Spleen (tissue), 11 donors: Measurements from ENCODE around the gene TECTA. TPM values are rescaled to one million over a fixed set of nuclear protein-coding genes. Genes with fewer than 3 reads are reported as not detected.

Experiments used
- DNase-seq: peaks from one replicate; pipeline ENCODE4 v3.0.0-alpha.2; 2020
- H3K27ac ChIP-seq, 8 donors: fragments of 200-600 bp; sonication (generic) in 7 of 8; 1 replicate in 4 of 8; 2 replicates in 4 of 8; pipeline versions ENCODE4 v1.5.0 to v1.8.0; 2016 to 2021; ENCODE audit warnings: inconsistent platforms in 4 of 8, mild to moderate bottlenecking in 4 of 8, moderate library complexity in 1 of 8
- H3K27me3 ChIP-seq, 7 donors: fragments of 200-600 bp; sonication (generic) in 6 of 7; replicated peaks in 1 of 7; 1 replicate in 4 of 7; 2 replicates in 3 of 7; pipeline versions ENCODE4 v1.5.0 to v1.8.0; 2016 to 2021; ENCODE audit warnings: inconsistent platforms in 3 of 7, mild to moderate bottlenecking in 1 of 7
- H3K36me3 ChIP-seq, 6 donors: fragments of 200-600 bp; sonication (generic) in 5 of 6; 1 replicate in 4 of 6; 2 replicates in 2 of 6; pipeline versions ENCODE4 v1.5.0 to v1.8.0; 2016 to 2021; ENCODE audit warnings: inconsistent platforms in 2 of 6
- H3K4me1 ChIP-seq, 6 donors: fragments of 200-600 bp; sonication (generic) in 5 of 6; 1 replicate in 3 of 6; 2 replicates in 3 of 6; pipeline versions ENCODE4 v1.5.0 to v1.8.0; 2016 to 2021; ENCODE audit warnings: inconsistent platforms in 3 of 6
- H3K4me3 ChIP-seq, 8 donors: fragments of 200-600 bp; sonication (generic) in 7 of 8; 1 replicate in 4 of 8; 2 replicates in 4 of 8; pipeline versions ENCODE4 v1.5.0 to v1.8.0; 2016 to 2021; ENCODE audit warnings: inconsistent platforms in 4 of 8, mild to moderate bottlenecking in 4 of 8, moderate library complexity in 2 of 8
- H3K9me3 ChIP-seq, 8 donors: fragments of 200-600 bp; sonication (generic) in 7 of 8; 1 replicate in 4 of 8; 2 replicates in 4 of 8; pipeline versions ENCODE4 v1.5.0 to v1.8.0; 2016 to 2021; ENCODE audit warnings: inconsistent platforms in 4 of 8
- CTCF ChIP-seq, 11 experiments: fragments of 200-600 bp in 7 of 11; fragments of 450-650 bp in 4 of 11; sonication (generic) in 4 of 11; IDR thresholded peaks in 8 of 11; conservative IDR thresholded peaks in 3 of 11; 1 replicate in 7 of 11; 2 replicates in 4 of 11; pipeline versions ENCODE4 v1.4.0 to v1.8.0; 2016 to 2021; ENCODE audit warnings: antibody characterized with exemption in 11 of 11, inconsistent platforms in 4 of 11, mild to moderate bottlenecking in 1 of 11
- POLR2A ChIP-seq, 3 donors: fragments of 450-650 bp; IDR thresholded peaks; one replicate each; pipeline ENCODE4 v1.5.1; 2017; ENCODE audit warnings: antibody characterized with exemption in 3 of 3, mild to moderate bottlenecking in 1 of 3
- POLR2AphosphoS5 ChIP-seq, 3 donors: sonication (generic); formaldehyde crosslinking; IDR thresholded peaks; one replicate each; pipeline ENCODE4 v1.5.1; 2017; ENCODE audit warnings: antibody characterized with exemption in 3 of 3
- WGBS, 5 donors: extraction: QIAGEN DNeasy Blood & Tissue Kit in 3 of 5; methylation state at CpG; one replicate each; pipeline versions ENCODE4 v1.1.5 to v1.1.7; 2013 to 2018; 5-methylcytosine and 5-hydroxymethylcytosine counted together
- intact Hi-C: fragments of 100-400 bp; cut with DNase I; formaldehyde crosslinking; loops from one replicate; pipeline ENCODE4 v1.15.0; 2023; ENCODE audit warnings: low total_unique reads
- polyA plus RNA-seq, 3 donors: library from polyadenylated mRNA; stranded (reverse); fragments of 200-250 nt; gene quantifications; one replicate each; pipeline ENCODE4 v1.2.1, GENCODE V29; 2013
- total RNA-seq, 7 donors: library from RNA; depleted of rRNA in 3 of 7; stranded (reverse); fragments of >200 nt in 3 of 7; fragmentation: NEBNext Ultra II Directional in 4 of 7; extraction: Animal tissue kit (Norgen Biotek cat#: 25700) in 4 of 7; gene quantifications; one replicate each; pipeline versions ENCODE4 v1.1.0 to v1.2.1, GENCODE V29; 2016 to 2021
- donor health status: healthy with polysubstance abuse.
- donor health status: DM: no; HTN: no; CAD: no; lungs with moderate emphysema.
- donor health status: DM: no; HTN: no; CAD: no.
- donor health status: Bipolar disorder and iron deficiency.
- donor health status: healthy.
- donor health status: DM: no; HTN: no; CAD: no.
- donor health status: DM: yes; HTN: yes; CAD: no.

TECTA gene
- total and polyA plus RNA-seq, 10 donors, result 0.15 to 3.3 (median 0.81) TPM

- Histone ChIP-seq H3K9me3 (no peaks in the 10 kb centered on the region), H3K27ac (no peak overlapping the region), H3K4me1 (no peaks in the 10 kb centered on the region), H3K27me3 (no peaks in the 10 kb centered on the region), H3K36me3 (no peaks in the 10 kb centered on the region), H3K4me3 (no peak overlapping the region)
- intact Hi-C loops, result no loop called here
- DNase-seq, result no peak
- no peak for TF ChIP-seq POLR2A (IDR thresholded peaks at IDR 0.05)
- no peak for TF ChIP-seq POLR2AphosphoS5 (IDR thresholded peaks at IDR 0.05)
- no peak for TF ChIP-seq CTCF (IDR thresholded peaks at IDR 0.05 in 8 of 11, conservative IDR thresholded peaks at IDR 0.05 in 3 of 11)
- 75 to 95% (median 84%) methylated on average over 1 of the region's 1 CpG for WGBS, 5 donors
These were observed 40.0 kb downstream of the TECTA start for GRCh38 chr11:121141066-121141465.

- H3K4me1 ChIP-seq, result no peaks in the 10 kb centered on the region
These were observed 42.9 kb downstream of the TECTA start for GRCh38 chr11:121143921-121144320.

GRCh38 chr11:121144723-121145122, 43.7 kb downstream of the TECTA start:
- intact Hi-C loops, result no loop called here
- Histone ChIP-seq H3K27ac (no peak overlapping the region), H3K36me3 (no peaks in the 10 kb centered on the region), H3K27me3 (no peaks in the 10 kb centered on the region), H3K9me3 (no peaks in the 10 kb centered on the region), H3K4me3 (no peak overlapping the region), H3K4me1 (no peaks in the 10 kb centered on the region)
- no peak for DNase-seq
- WGBS, 5 donors, result 69 to 80% (median 75%) methylated on average over 5 of the region's 5 CpGs
- TF ChIP-seq CTCF (IDR thresholded peaks at IDR 0.05 in 8 of 11, conservative IDR thresholded peaks at IDR 0.05 in 3 of 11) (no peak), POLR2A (IDR thresholded peaks at IDR 0.05) (no peak), POLR2AphosphoS5 (IDR thresholded peaks at IDR 0.05) (no peak)

More at GRCh38 chr11:121143921-121144320, 42.9 kb downstream of the TECTA start:
- WGBS, 5 donors, result 73 to 83% (median 74%) methylated on average over 5 of the region's 5 CpGs
- intact Hi-C loops, result no loop called here
- H3K27me3 ChIP-seq, result no peaks in the 10 kb centered on the region
- H3K9me3 ChIP-seq, result no peaks in the 10 kb centered on the region
- no peak for DNase-seq
- H3K4me3 ChIP-seq, result no peak overlapping the region
- no peaks in the 10 kb centered on the region for H3K36me3 ChIP-seq
- no peak overlapping the region for H3K27ac ChIP-seq
- TF ChIP-seq POLR2A (IDR thresholded peaks at IDR 0.05), result no peak
- no peak for TF ChIP-seq POLR2AphosphoS5 (IDR thresholded peaks at IDR 0.05)
- no peak for TF ChIP-seq CTCF (IDR thresholded peaks at IDR 0.05 in 8 of 11, conservative IDR thresholded peaks at IDR 0.05 in 3 of 11)

DNA sequence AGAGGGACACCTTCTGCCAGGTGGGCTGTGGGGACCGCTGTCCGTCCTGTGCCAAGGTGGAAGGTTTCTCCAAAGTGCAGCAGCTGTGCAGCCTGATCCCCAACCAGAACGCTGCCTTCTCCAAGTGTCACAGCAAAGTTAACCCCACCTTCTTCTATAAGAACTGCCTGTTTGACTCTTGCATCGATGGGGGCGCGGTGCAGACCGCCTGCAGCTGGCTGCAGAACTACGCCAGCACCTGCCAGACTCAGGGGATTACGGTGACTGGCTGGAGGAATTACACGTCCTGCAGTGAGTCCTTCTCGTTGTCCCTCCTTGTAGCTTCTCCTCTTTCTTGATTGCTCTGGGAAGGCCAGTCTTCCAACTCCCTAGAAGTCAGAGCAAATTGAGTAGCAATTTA, 44.8 kb downstream of the TECTA start:
- Histone ChIP-seq H3K9me3 (no peaks in the 10 kb centered on the region), H3K4me3 (no peak overlapping the region), H3K4me1 (no peaks in the 10 kb centered on the region), H3K27ac (no peak overlapping the region), H3K27me3 (no peaks in the 10 kb centered on the region), H3K36me3 (no peaks in the 10 kb centered on the region)
- intact Hi-C loops, result no loop called here
- TF ChIP-seq POLR2A (IDR thresholded peaks at IDR 0.05) (no peak), CTCF (IDR thresholded peaks at IDR 0.05 in 8 of 11, conservative IDR thresholded peaks at IDR 0.05 in 3 of 11) (no peak), POLR2AphosphoS5 (IDR thresholded peaks at IDR 0.05) (no peak)
- DNase-seq, result no peak
- 84 to 97% (median 92%) methylated on average over 8 to 11 of the region's 11 CpGs for WGBS, 5 donors
